Endodermal cell (in vitro differentiated cells): Measurements from ENCODE around the gene AGTR1. TPM values are rescaled to one million over a fixed set of nuclear protein-coding genes. Genes with fewer than 3 reads are reported as not detected.

Experiments
- DNase-seq: peaks from one replicate; pipeline ENCODE4 v3.0.0-alpha.2; 2017
- H3K27ac ChIP-seq: 2 replicates; pipeline ENCODE4 v1.5.1; 2013; ENCODE audit warnings: mild to moderate bottlenecking, low read depth, low read length, moderate library complexity
- H3K27me3 ChIP-seq: 2 replicates; pipeline ENCODE4 v1.6.1; 2013; ENCODE audit warnings: mild to moderate bottlenecking, low read length, moderate library complexity; ENCODE audit not compliant: insufficient read depth, control insufficient read depth, poor library complexity, severe bottlenecking
- H3K36me3 ChIP-seq: 2 replicates; pipeline ENCODE4 v1.7.0; 2013; ENCODE audit warnings: mild to moderate bottlenecking, low read length, moderate library complexity; ENCODE audit not compliant: control insufficient read depth, insufficient read depth
- H3K4me1 ChIP-seq: one replicate; pipeline ENCODE4 v1.7.0; 2013; ENCODE audit warnings: low read length; ENCODE audit not compliant: control insufficient read depth, insufficient read depth
- H3K4me3 ChIP-seq: 2 replicates; pipeline ENCODE4 v1.5.1; 2013; ENCODE audit warnings: mild to moderate bottlenecking, low read length, moderate library complexity
- H3K9ac ChIP-seq: 2 replicates; pipeline ENCODE4 v1.6.1; 2013; ENCODE audit warnings: mild to moderate bottlenecking, low read length, moderate library complexity; ENCODE audit not compliant: poor library complexity, severe bottlenecking; ENCODE audit errors: extremely low read depth
- H3K9me3 ChIP-seq: 2 replicates; pipeline ENCODE4 v1.6.1; 2013; ENCODE audit warnings: mild to moderate bottlenecking, low read length, moderate library complexity; ENCODE audit not compliant: control insufficient read depth
- H3K27ac Mint-ChIP-seq: 2 replicates; pipeline ENCODE4 v1.8.0; 2020; ENCODE audit warnings: mixed read lengths
- H3K27me3 Mint-ChIP-seq: 2 replicates; pipeline ENCODE4 v1.8.0; 2021; ENCODE audit warnings: mild to moderate bottlenecking, mixed read lengths; ENCODE audit not compliant: insufficient read depth
- H3K36me3 Mint-ChIP-seq: 2 replicates; pipeline ENCODE4 v1.8.0; 2020; ENCODE audit warnings: low read depth, mixed read lengths
- H3K4me1 Mint-ChIP-seq: 2 replicates; pipeline ENCODE4 v1.8.0; 2020; ENCODE audit warnings: mixed read lengths
- H3K4me3 Mint-ChIP-seq: 2 replicates; pipeline ENCODE4 v1.8.0; 2020; ENCODE audit warnings: mild to moderate bottlenecking, moderate library complexity, mixed read lengths
- H3K9me3 Mint-ChIP-seq: 2 replicates; pipeline ENCODE4 v1.8.0; 2020; ENCODE audit warnings: mild to moderate bottlenecking, mixed read lengths
- WGBS, 2 experiments: methylation state at CpG; one replicate each; pipeline versions ENCODE4 v1.1.5 to v1.1.7; 2013; ENCODE audit warnings: missing lambda C conversion rate in 2 of 2, mixed read lengths in 1 of 2; ENCODE audit not compliant: insufficient coverage in 1 of 2, insufficient read length in 1 of 2; 5-methylcytosine and 5-hydroxymethylcytosine counted together
- total RNA-seq, 2 donors: library from RNA; stranded (reverse); fragmentation: NEBNext Ultra II Directional in 1 of 2; extraction: Animal tissue kit (Norgen Biotek cat#: 25700) in 1 of 2; gene quantifications; 2 replicates in 1 of 2; 3 replicates in 1 of 2; pipeline ENCODE4 v1.2.1, GENCODE V29; 2021
- TF ChIP-seq, protein P1 (sequence below): fragments of 200-600 bp; sonication (generic); conservative IDR thresholded peaks from 2 replicates; pipeline ENCODE4 v1.5.0; 2021; ENCODE audit warnings: antibody characterized with exemption, mild to moderate bottlenecking

AGTR1 gene
- total RNA-seq, 2 donors from 2014 or later, result 0.15 TPM; not detected in 1

DNA sequence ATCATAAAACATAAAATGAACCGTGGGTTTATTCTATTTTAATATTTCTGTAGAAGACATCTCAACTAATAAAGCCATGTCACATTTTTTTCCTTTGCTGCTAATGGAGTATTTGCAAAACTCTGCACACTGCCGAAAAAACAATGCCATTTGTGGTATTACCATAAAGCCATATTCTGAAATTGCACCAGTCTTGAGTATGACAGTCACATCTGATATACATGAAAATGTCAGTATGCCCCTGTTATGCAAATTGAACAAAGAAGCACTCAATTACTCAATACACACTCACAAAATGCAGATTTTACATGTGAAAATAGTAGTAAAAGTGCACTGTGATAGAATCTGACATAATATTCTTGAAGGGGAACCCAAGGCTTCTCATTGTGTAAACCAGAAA lies 74.7 kb downstream of the AGTR1 start:
- Histone ChIP-seq H3K9me3 (no peaks in the 10 kb centered on the region), H3K4me1 (no peaks in the 10 kb centered on the region), H3K27ac (no peak overlapping the region), H3K36me3 (no peaks in the 10 kb centered on the region), H3K27me3 (no peaks in the 10 kb centered on the region), H3K9ac (no peak overlapping the region), H3K4me3 (no peak overlapping the region)
- H3K4me3 Mint-ChIP-seq, result no peak overlapping the region
- 41 to 50% methylated on average over 2 of the region's 2 CpGs for WGBS, 2 experiments
- H3K9me3 Mint-ChIP-seq, result no peaks in the 10 kb centered on the region
- no peak overlapping the region for H3K27ac Mint-ChIP-seq
- H3K4me1 Mint-ChIP-seq, result no peaks in the 10 kb centered on the region
- no peaks in the 10 kb centered on the region for H3K36me3 Mint-ChIP-seq
- TF ChIP-seq, protein P1, sequence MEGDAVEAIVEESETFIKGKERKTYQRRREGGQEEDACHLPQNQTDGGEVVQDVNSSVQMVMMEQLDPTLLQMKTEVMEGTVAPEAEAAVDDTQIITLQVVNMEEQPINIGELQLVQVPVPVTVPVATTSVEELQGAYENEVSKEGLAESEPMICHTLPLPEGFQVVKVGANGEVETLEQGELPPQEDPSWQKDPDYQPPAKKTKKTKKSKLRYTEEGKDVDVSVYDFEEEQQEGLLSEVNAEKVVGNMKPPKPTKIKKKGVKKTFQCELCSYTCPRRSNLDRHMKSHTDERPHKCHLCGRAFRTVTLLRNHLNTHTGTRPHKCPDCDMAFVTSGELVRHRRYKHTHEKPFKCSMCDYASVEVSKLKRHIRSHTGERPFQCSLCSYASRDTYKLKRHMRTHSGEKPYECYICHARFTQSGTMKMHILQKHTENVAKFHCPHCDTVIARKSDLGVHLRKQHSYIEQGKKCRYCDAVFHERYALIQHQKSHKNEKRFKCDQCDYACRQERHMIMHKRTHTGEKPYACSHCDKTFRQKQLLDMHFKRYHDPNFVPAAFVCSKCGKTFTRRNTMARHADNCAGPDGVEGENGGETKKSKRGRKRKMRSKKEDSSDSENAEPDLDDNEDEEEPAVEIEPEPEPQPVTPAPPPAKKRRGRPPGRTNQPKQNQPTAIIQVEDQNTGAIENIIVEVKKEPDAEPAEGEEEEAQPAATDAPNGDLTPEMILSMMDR, result no peak
- no peak for DNase-seq
- no peaks in the 10 kb centered on the region for H3K27me3 Mint-ChIP-seq

DNA sequence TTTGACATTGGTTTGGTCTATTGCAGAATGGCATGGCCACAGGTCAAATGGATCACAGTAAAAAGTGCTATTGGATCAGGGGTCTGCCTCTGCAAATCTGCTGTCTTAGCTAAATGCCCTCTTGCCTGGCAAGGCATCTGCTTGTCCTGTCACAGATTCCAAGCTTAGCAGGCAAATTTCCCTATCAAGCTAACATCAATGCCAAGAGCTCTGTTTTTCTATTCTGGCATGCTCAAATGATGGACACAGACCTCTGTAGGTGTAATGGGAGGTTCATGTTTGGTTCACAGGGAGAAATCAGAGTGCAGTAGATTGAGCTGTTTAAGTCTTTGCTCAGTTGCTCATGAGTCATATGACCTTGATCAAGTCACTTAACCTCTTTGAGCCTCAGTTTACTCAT lies 75.1 kb downstream of the AGTR1 start:
- H3K27me3 Mint-ChIP-seq, result no peaks in the 10 kb centered on the region
- no peak overlapping the region for H3K27ac Mint-ChIP-seq
- no peaks in the 10 kb centered on the region for H3K4me1 Mint-ChIP-seq
- H3K4me3 Mint-ChIP-seq, result no peak overlapping the region
- no peaks in the 10 kb centered on the region for H3K9me3 Mint-ChIP-seq
- Histone ChIP-seq H3K4me1 (no peaks in the 10 kb centered on the region), H3K9me3 (no peaks in the 10 kb centered on the region), H3K4me3 (no peak overlapping the region), H3K27me3 (no peaks in the 10 kb centered on the region), H3K9ac (no peak overlapping the region), H3K36me3 (no peaks in the 10 kb centered on the region), H3K27ac (no peak overlapping the region)
- no peaks in the 10 kb centered on the region for H3K36me3 Mint-ChIP-seq
- no peak for DNase-seq
- TF ChIP-seq, protein P1, result no peak

DNA sequence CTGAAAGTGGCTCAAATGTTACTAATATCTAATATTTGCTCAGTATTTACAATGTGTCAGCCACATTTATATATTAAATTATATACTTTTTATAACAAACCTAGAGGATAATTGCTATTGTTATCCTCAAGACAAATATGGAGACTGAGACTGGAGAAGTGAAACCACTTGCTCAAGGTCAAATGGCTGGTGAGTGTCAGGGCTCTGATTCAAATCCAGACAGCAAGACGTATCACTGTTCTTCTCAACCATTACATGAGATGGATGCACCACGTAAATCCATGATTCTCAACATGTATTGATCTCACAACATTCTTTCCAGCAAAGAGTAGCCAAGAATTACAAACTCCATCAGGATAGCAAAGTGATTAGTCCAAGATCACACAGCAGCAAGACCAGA lies 76.1 kb downstream of the AGTR1 start:
- no peaks in the 10 kb centered on the region for H3K9me3 Mint-ChIP-seq
- H3K27ac Mint-ChIP-seq, result no peak overlapping the region
- TF ChIP-seq, protein P1, result no peak
- H3K9ac ChIP-seq, result no peak overlapping the region
- H3K9me3 ChIP-seq, result no peaks in the 10 kb centered on the region
- no peak overlapping the region for H3K4me3 Mint-ChIP-seq
- DNase-seq, result no peak
- H3K36me3 Mint-ChIP-seq, result no peaks in the 10 kb centered on the region
- H3K4me1 ChIP-seq, result no peaks in the 10 kb centered on the region
- H3K4me1 Mint-ChIP-seq, result no peaks in the 10 kb centered on the region
- H3K4me3 ChIP-seq, result no peak overlapping the region
- H3K27ac ChIP-seq, result no peak overlapping the region
- no peaks in the 10 kb centered on the region for H3K36me3 ChIP-seq
- no peaks in the 10 kb centered on the region for H3K27me3 Mint-ChIP-seq
- no peaks in the 10 kb centered on the region for H3K27me3 ChIP-seq
- WGBS, 2 experiments, result 82 to 95% methylated on average over 2 of the region's 2 CpGs
